GM12878 (cell line): ENCODE data around the gene VKORC1. TPM values are rescaled to one million over a fixed set of nuclear protein-coding genes. Genes with fewer than 3 reads are reported as not detected.
A peak's percentile ranks its signal among the peaks of the same experiment; 100 is the strongest.

ENCODE experiments used
- ATAC-seq: fragments of 200-7000 bp; cut with Tn5 transposase; 3 replicates; pipeline ENCODE4 v1.9.1; 2020; ENCODE audit warnings: mild to moderate bottlenecking, moderate library complexity
- BruUV-seq: library from RNA; stranded (reverse); fragments of 400-500 nt; replicated peaks from 2 replicates; lab custom pipeline; 2021; lab: Mats Ljungman, UMichigan
- CTCF ChIA-PET: fragments of 300-600 bp; sonication (Branson Sonifier 250); formaldehyde crosslinking; extraction: SDS; loops from one replicate; lab custom pipeline; 2021; ENCODE audit warnings: inconsistent platforms; lab: Yijun Ruan, JAX
- POLR2A ChIA-PET: fragments of 350-600 bp; formaldehyde crosslinking; extraction: SDS; loops from one replicate; lab custom pipeline; 2021; ENCODE audit warnings: inconsistent platforms; lab: Charles Lee
- RAD21 ChIA-PET: fragments of 300-600 bp; sonication (Branson Sonifier 250); formaldehyde crosslinking; loops from one replicate; lab custom pipeline; 2023; ENCODE audit warnings: antibody characterized with exemption; ENCODE audit not compliant: unreplicated experiment; lab: Charles Lee
- SMC1A ChIA-PET: fragments of 300-600 bp; sonication (Branson Sonifier 250); formaldehyde crosslinking; loops from one replicate; lab custom pipeline; 2023; ENCODE audit not compliant: unreplicated experiment, uncharacterized antibody; lab: Charles Lee
- DNase-seq: peaks from one replicate; pipeline ENCODE4 v3.0.0-alpha.2; 2011; ENCODE audit warnings: low read depth, low spot score
- FAIRE-seq: peaks from 3 replicates; lab custom pipeline; 2011; peaks lifted over from hg19 to GRCh38; lab: Jason Lieb, UNC
- H2AFZ ChIP-seq: 2 replicates; pipeline ENCODE4 v1.6.0; 2011; ENCODE audit warnings: low read depth, low read length, control low read depth; ENCODE audit not compliant: control insufficient read depth
- H3K27ac ChIP-seq: 2 replicates; pipeline ENCODE4 v1.5.1; 2011; ENCODE audit warnings: control low read depth; ENCODE audit not compliant: control insufficient read depth, insufficient read depth
- H3K27me3 ChIP-seq, 2 experiments: replicated peaks in 1 of 2; 2 replicates each; pipeline versions ENCODE4 v1.6.0 to v1.6.1; 2011; ENCODE audit warnings: low read length in 1 of 2; ENCODE audit not compliant: control insufficient read depth in 2 of 2, insufficient read depth in 2 of 2
- H3K36me3 ChIP-seq, 2 experiments: 2 replicates each; pipeline ENCODE4 v1.5.1; 2011; ENCODE audit warnings: low read length in 1 of 2; ENCODE audit not compliant: control insufficient read depth in 2 of 2, insufficient read depth in 2 of 2
- H3K4me1 ChIP-seq: 2 replicates; pipeline ENCODE4 v1.6.1; 2011; ENCODE audit warnings: mild to moderate bottlenecking, low read length, moderate library complexity, mixed read lengths; ENCODE audit not compliant: control insufficient read depth, insufficient read depth
- H3K4me2 ChIP-seq: 2 replicates; pipeline ENCODE4 v1.6.0; 2011; ENCODE audit warnings: control low read depth; ENCODE audit not compliant: control insufficient read depth, insufficient read depth
- H3K4me3 ChIP-seq: fragments of 200-600 bp; sonication (generic); 2 replicates; pipeline ENCODE4 v1.5.1; 2016
- H3K79me2 ChIP-seq: 2 replicates; pipeline ENCODE4 v1.6.0; 2011; ENCODE audit warnings: low read length; ENCODE audit not compliant: control insufficient read depth, insufficient read depth
- H3K9ac ChIP-seq: 2 replicates; pipeline ENCODE4 v1.8.0; 2011; ENCODE audit warnings: low read length, control low read depth, mixed read lengths; ENCODE audit not compliant: control insufficient read depth, insufficient read depth
- H3K9me3 ChIP-seq: replicated peaks from 3 replicates; pipeline ENCODE4 v1.5.1; 2011; ENCODE audit warnings: mild to moderate bottlenecking, low read length; ENCODE audit not compliant: control insufficient read depth, insufficient read depth
- H4K20me1 ChIP-seq: 2 replicates; pipeline ENCODE4 v1.6.0; 2011; ENCODE audit not compliant: control insufficient read depth, insufficient read depth
- CBFB ChIP-seq: IDR thresholded peaks from 2 replicates; pipeline ENCODE4 v1.6.1; 2016; ENCODE audit warnings: antibody characterized with exemption, low read depth
- EGR1 ChIP-seq, 2 experiments: IDR thresholded peaks; 1 replicate in 1 of 2; 2 replicates in 1 of 2; pipeline ENCODE4 v1.6.1; 2011 to 2012; ENCODE audit warnings: low read depth in 2 of 2, low read length in 2 of 2, borderline replicate concordance in 1 of 2, mild to moderate bottlenecking in 1 of 2, moderate library complexity in 1 of 2
- EZH2 ChIP-seq: IDR thresholded peaks from 2 replicates; pipeline ENCODE4 v1.6.1; 2012; ENCODE audit warnings: low read depth, mild to moderate bottlenecking, control low read depth, inconsistent platforms, low read length, borderline replicate concordance; ENCODE audit not compliant: control insufficient read depth
- IKZF1 ChIP-seq: fragments of 450-650 bp; conservative IDR thresholded peaks from 2 replicates; pipeline ENCODE4 v1.6.1; 2017; ENCODE audit warnings: antibody characterized with exemption, mild to moderate bottlenecking
- IKZF2 ChIP-seq, 2 experiments: fragments of 450-650 bp; IDR thresholded peaks; 2 replicates each; pipeline ENCODE4 v1.6.1; 2017; ENCODE audit warnings: mild to moderate bottlenecking in 2 of 2, moderate library complexity in 2 of 2
- RUNX3 ChIP-seq: IDR thresholded peaks from 2 replicates; pipeline ENCODE4 v1.6.1; 2012; ENCODE audit warnings: low read length, inconsistent platforms
- SPI1 ChIP-seq: IDR thresholded peaks from 2 replicates; pipeline ENCODE4 v1.6.1; 2011; ENCODE audit warnings: low read depth, mild to moderate bottlenecking, low read length, moderate library complexity, borderline replicate concordance; ENCODE audit not compliant: insufficient read depth
- WGBS: methylation state at CpG from one replicate; pipeline ENCODE4 v1.1.6; 2016; ENCODE audit warnings: low lambda C conversion rate; ENCODE audit not compliant: insufficient replicate concordance, insufficient coverage; ENCODE audit errors: missing lambda C conversion rate; 5-methylcytosine and 5-hydroxymethylcytosine counted together
- in situ Hi-C: fragments of 300-500 bp; cut with MboI; formaldehyde crosslinking; loops from 9 replicates; pipeline ENCODE4 v1.14.3; 2018; ENCODE audit warnings: mixed read lengths
- intact Hi-C: fragments of 100-400 bp; cut with micrococcal nuclease; formaldehyde crosslinking; loops from one replicate; pipeline ENCODE4 v1.14.2; 2022; ENCODE audit not compliant: unreplicated experiment
- polyA plus RNA-seq, 11 experiments: library from polyadenylated mRNA; depleted of rRNA in 4 of 11; unstranded in 6 of 11; stranded (reverse) in 5 of 11; fragments of >200 nt; fragmentation: Nextera tagmentation in 4 of 11; fragmentation: Illumina TruSeq in 1 of 11; extraction: Ambion mirVana in 4 of 11; extraction: Trizol in 1 of 11; gene quantifications; 1 replicate in 1 of 11; 2 replicates in 10 of 11; pipeline versions ENCODE4 v1.2.1 to v1.2.3, GENCODE V29; 2011 to 2016; ENCODE audit warnings: inconsistent platforms in 2 of 11, missing spikeins in 2 of 11, low read depth in 1 of 11
- total RNA-seq, 4 experiments: library from RNA; depleted of rRNA in 3 of 4; stranded (reverse); fragments of >200 nt in 3 of 4; fragmentation: Illumina TruSeq in 1 of 4; extraction: Trizol in 1 of 4; gene quantifications; 2 replicates each; pipeline versions ENCODE4 v1.2.1 to v1.2.3, GENCODE V29; 2013 to 2021

Gene VKORC1
- total and polyA plus RNA-seq, 10 of the 15 experiments (the other 5 are each of a cell fraction or from before 2014, with no cell fraction given), result 19.8 to 140 (median 57.7) TPM

DNA sequence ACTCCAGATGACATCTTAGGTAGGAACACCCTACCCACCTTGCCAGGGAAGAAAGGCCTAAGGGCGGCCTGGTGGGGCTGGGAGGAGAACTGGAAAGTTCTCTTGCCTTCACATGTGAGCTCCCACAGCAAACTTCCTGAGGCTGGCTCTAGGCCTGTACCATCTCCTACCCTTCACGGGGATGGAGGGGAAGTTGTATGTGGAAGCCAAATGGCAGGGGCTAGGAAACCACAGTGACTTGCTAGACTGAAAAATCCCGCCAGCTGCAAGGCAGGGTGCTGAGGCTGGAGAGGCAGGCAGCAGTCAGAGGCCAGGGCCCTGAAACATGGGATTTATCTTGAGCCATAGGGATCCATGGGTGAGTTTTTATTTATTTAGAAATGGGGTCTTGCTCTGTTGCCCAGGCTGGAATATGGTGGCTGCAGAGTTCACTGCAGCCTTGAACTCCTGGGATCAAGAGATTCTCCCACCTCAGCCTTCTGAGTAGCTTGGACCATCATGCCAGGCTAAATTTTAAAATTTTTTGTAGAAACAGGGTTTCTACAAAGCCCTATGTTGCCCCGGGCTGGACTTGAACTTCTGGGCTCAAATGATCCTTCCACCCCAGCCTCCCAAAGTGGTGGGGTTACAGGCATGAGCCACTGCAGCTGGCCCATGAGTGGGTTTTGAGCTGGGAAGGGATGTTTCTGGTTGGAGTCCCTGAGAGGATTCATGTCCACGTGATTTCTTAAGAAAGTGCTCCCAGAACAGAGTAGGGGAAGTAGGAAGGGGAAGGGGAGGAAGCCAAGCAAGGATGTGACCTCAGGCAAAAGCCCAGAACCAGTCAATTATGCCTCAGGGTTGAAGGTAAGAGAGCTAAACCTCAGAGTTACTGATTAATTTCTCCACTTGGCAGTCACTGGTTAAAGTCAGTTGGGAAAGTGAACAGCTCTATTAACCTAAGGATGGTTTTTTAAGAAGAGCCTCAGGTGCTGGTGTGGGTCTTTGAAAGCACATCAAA lies 18.8 kb upstream of the VKORC1 start:
- H3K9me3 ChIP-seq, result no peaks in the 10 kb centered on the region
- no peaks in the 10 kb centered on the region for H4K20me1 ChIP-seq
- H3K4me3 ChIP-seq, result no peak overlapping the region
- H3K27ac ChIP-seq, result no peak overlapping the region
- BruUV-seq, result no TSS peak
- H3K4me2 ChIP-seq, result no peak overlapping the region
- CTCF ChIA-PET, result interaction anchor here (0.7 to 1.6 kb wide), 2 partner anchors 29 to 39 kb away, joined by 3 to 7 read pairs; partner anchors contain the start of genes ZNF646 and ZNF668
- H3K79me2 ChIP-seq, result peaks cover 16% of the 10 kb centered on the region
- FAIRE-seq, result no peak
- in situ Hi-C loops (loop anchor here (10.0 kb wide), 1 partner anchor 761 kb away; the partner anchor contains the start of gene ZNF267), intact Hi-C loops (loop anchor here (10.0 kb wide), 1 partner anchor 761 kb away; the partner anchor contains the start of gene ZNF267)
- H3K27me3 ChIP-seq, result no peaks in the 10 kb centered on the region
- POLR2A ChIA-PET, result interaction anchor here (0.5 to 0.6 kb wide), 2 partner anchors 43 to 67 kb away, joined by 3 to 5 read pairs; no protein-coding TSS in a partner anchor
- WGBS, result 58% methylated on average over 5 of the region's 5 CpGs
- peak; percentile 7; the same call in 2 of the 3 replicates for ATAC-seq
- no peak overlapping the region for H2AFZ ChIP-seq
- RAD21 ChIA-PET, result no interaction called here
- H3K9ac ChIP-seq, result no peak overlapping the region
- DNase-seq, result no peak
- peaks cover 9% of the 10 kb centered on the region for H3K4me1 ChIP-seq
- SMC1A ChIA-PET, result interaction anchor here (1.1 kb wide), 1 partner anchor 29 kb away, joined by 5 read pairs; no protein-coding TSS in a partner anchor
- TF ChIP-seq SPI1 (0 out of 2 replicates have a peak, but pooled peaks have one; percentile 3), IKZF2 (IDR thresholded peaks at IDR 0.05) (peak; percentile 27 to 37; a peak in 1 of 4 replicates), IKZF1 (peak; percentile 44), EGR1 (IDR thresholded peaks at IDR 0.05; ENCODE audit: borderline replicate concordance in 1 of 2, low read depth in 2 of 2, low read length in 2 of 2) (no peak), EZH2 (no peak), RUNX3 (no peak), CBFB (no peak)
- peaks cover 0 to 4% of the 10 kb centered on the region in 2 experiments; a peak in 3 of 4 replicates for H3K36me3 ChIP-seq
